Neural cell (in vitro differentiated cells): ENCODE results near the gene SLC12A7.

Experiments used
- CTCF ChIP-seq: fragments of 450-650 bp; IDR thresholded peaks from 2 replicates; pipeline ENCODE4 v1.5.1; 2014; ENCODE audit warnings: antibody characterized with exemption, mild to moderate bottlenecking, moderate library complexity; ENCODE audit not compliant: poor library complexity, severe bottlenecking
- EZH2 ChIP-seq: fragments of 200-600, 300-800 bp; shearing (Covaris generic), sonication (generic); IDR thresholded peaks from 2 replicates; pipeline ENCODE4 v1.6.1; 2014; ENCODE audit warnings: antibody characterized with exemption, low read length, borderline replicate concordance, mild to moderate bottlenecking; ENCODE audit not compliant: insufficient read depth, poor library complexity, severe bottlenecking
- MXI1 ChIP-seq: fragments of 450-650 bp; conservative IDR thresholded peaks from 2 replicates; pipeline ENCODE4 v1.6.1; 2014; ENCODE audit warnings: antibody characterized with exemption, mild to moderate bottlenecking; ENCODE audit not compliant: poor library complexity, severe bottlenecking
- POLR2AphosphoS5 ChIP-seq: IDR thresholded peaks from 2 replicates; pipeline ENCODE4 v1.6.1; 2012

GRCh38 chr5:1093361-1093760 is 18.5 kb downstream of the SLC12A7 start:
- no peak for TF ChIP-seq CTCF
- no peak for TF ChIP-seq POLR2AphosphoS5
- no peak for TF ChIP-seq MXI1
- TF ChIP-seq EZH2: no peak
